ENCODE data around the gene MTUS2.

The MTUS2 gene

GRCh38 chr13:29480893-29481525 lies 660.9 kb downstream of the MTUS2 start:
- H3K27me3 Mint-ChIP-seq, result peaks cover 4 to 28% of the 10 kb centered on the region in 2 donors
- no peaks in the 10 kb centered on the region for H3K9me3 Mint-ChIP-seq
- H3K4me3 Mint-ChIP-seq, result no peak overlapping the region
- H3K4me1 Mint-ChIP-seq, result peaks cover 6 to 11% of the 10 kb centered on the region in 2 donors
- H3K27ac Mint-ChIP-seq, result no peak overlapping the region
- DNase-seq (no peak), ATAC-seq (replicated peaks) (no peak)
- H3K36me3 Mint-ChIP-seq, result no peaks in the 10 kb centered on the region

- peaks cover 4 to 28% of the 10 kb centered on the region in 2 donors for H3K27me3 Mint-ChIP-seq
- peaks cover 9 to 17% of the 10 kb centered on the region in 2 donors for H3K4me1 Mint-ChIP-seq
- no peaks in the 10 kb centered on the region for H3K9me3 Mint-ChIP-seq
- H3K4me3 Mint-ChIP-seq, result no peak overlapping the region
- no peak overlapping the region for H3K27ac Mint-ChIP-seq
- H3K36me3 Mint-ChIP-seq, result no peaks in the 10 kb centered on the region
- DNase-seq (no peak), ATAC-seq (replicated peaks) (no peak)
Observed at GRCh38 chr13:29481603-29482002, 661.5 kb downstream of the MTUS2 start.

- H3K4me3 Mint-ChIP-seq, result no peak overlapping the region
- H3K4me1 Mint-ChIP-seq, result peaks cover 10 to 19% of the 10 kb centered on the region in 2 donors
- H3K36me3 Mint-ChIP-seq, result no peaks in the 10 kb centered on the region
- H3K27me3 Mint-ChIP-seq, result peaks cover 4 to 20% of the 10 kb centered on the region in 2 donors
- H3K9me3 Mint-ChIP-seq, result no peaks in the 10 kb centered on the region
- no peak overlapping the region for H3K27ac Mint-ChIP-seq
- ATAC-seq (replicated peaks) (no peak), DNase-seq (no peak)
Observed at GRCh38 chr13:29482504-29482903, 662.4 kb downstream of the MTUS2 start.

- DNase-seq (no peak), ATAC-seq (replicated peaks) (no peak)
- Mint-ChIP-seq H3K27ac (no peak overlapping the region), H3K4me1 (peaks cover 10 to 19% of the 10 kb centered on the region in 2 donors), H3K9me3 (no peaks in the 10 kb centered on the region), H3K27me3 (peaks cover 4 to 16% of the 10 kb centered on the region in 2 donors), H3K4me3 (no peak overlapping the region), H3K36me3 (no peaks in the 10 kb centered on the region)
Observed at GRCh38 chr13:29483211-29483610, 663.1 kb downstream of the MTUS2 start.

GRCh38 chr13:29483623-29484022 lies 663.5 kb downstream of the MTUS2 start:
- H3K4me3 Mint-ChIP-seq, result no peak overlapping the region
- DNase-seq (no peak), ATAC-seq (replicated peaks) (no peak)
- no peaks in the 10 kb centered on the region for H3K9me3 Mint-ChIP-seq
- peaks cover 10 to 19% of the 10 kb centered on the region in 2 donors for H3K4me1 Mint-ChIP-seq
- H3K36me3 Mint-ChIP-seq, result no peaks in the 10 kb centered on the region
- peaks cover 4 to 12% of the 10 kb centered on the region in 2 donors for H3K27me3 Mint-ChIP-seq
- no peak overlapping the region for H3K27ac Mint-ChIP-seq

GRCh38 chr13:29484236-29484635 lies 664.1 kb downstream of the MTUS2 start:
- ATAC-seq (replicated peaks) (peak; percentile 68 to 76), DNase-seq (no peak)
- peaks cover 10 to 19% of the 10 kb centered on the region in 2 donors for H3K4me1 Mint-ChIP-seq
- no peak overlapping the region for H3K4me3 Mint-ChIP-seq
- no peaks in the 10 kb centered on the region for H3K36me3 Mint-ChIP-seq
- no peaks in the 10 kb centered on the region for H3K9me3 Mint-ChIP-seq
- no peak overlapping the region for H3K27ac Mint-ChIP-seq
- peaks cover 4 to 6% of the 10 kb centered on the region in 2 donors for H3K27me3 Mint-ChIP-seq

GRCh38 chr13:29484796-29485195 lies 664.7 kb downstream of the MTUS2 start:
- Mint-ChIP-seq H3K4me1 (peaks cover 10 to 19% of the 10 kb centered on the region in 2 donors), H3K27ac (no peak overlapping the region), H3K4me3 (no peak overlapping the region), H3K36me3 (no peaks in the 10 kb centered on the region), H3K27me3 (peaks cover 4 to 6% of the 10 kb centered on the region in 2 donors), H3K9me3 (no peaks in the 10 kb centered on the region)
- DNase-seq (no peak), ATAC-seq (replicated peaks) (no peak)

- no peaks in the 10 kb centered on the region for H3K9me3 Mint-ChIP-seq
- peaks cover 10 to 19% of the 10 kb centered on the region in 2 donors for H3K4me1 Mint-ChIP-seq
- H3K27ac Mint-ChIP-seq, result no peak overlapping the region
- DNase-seq, result no peak
- no peak for ATAC-seq (replicated peaks)
- H3K36me3 Mint-ChIP-seq, result no peaks in the 10 kb centered on the region
- H3K4me3 Mint-ChIP-seq, result no peak overlapping the region
- H3K27me3 Mint-ChIP-seq, result no peaks in the 10 kb centered on the region
Observed at GRCh38 chr13:29486551-29486950, 666.4 kb downstream of the MTUS2 start.

GRCh38 chr13:29487466-29488454 lies 667.6 kb downstream of the MTUS2 start:
- no peak for ATAC-seq (replicated peaks)
- H3K27ac Mint-ChIP-seq, result no peak overlapping the region
- no peaks in the 10 kb centered on the region for H3K27me3 Mint-ChIP-seq
- H3K9me3 Mint-ChIP-seq, result no peaks in the 10 kb centered on the region
- H3K4me3 Mint-ChIP-seq, result no peak overlapping the region
- H3K4me1 Mint-ChIP-seq, result peaks cover 10 to 19% of the 10 kb centered on the region in 2 donors
- H3K36me3 Mint-ChIP-seq, result no peaks in the 10 kb centered on the region
- DNase-seq, result no peak

- no peak overlapping the region for H3K4me3 Mint-ChIP-seq
- ATAC-seq (replicated peaks), result no peak
- peaks cover 6 to 17% of the 10 kb centered on the region in 2 donors for H3K4me1 Mint-ChIP-seq
Observed at GRCh38 chr13:29489650-29490560, 669.8 kb downstream of the MTUS2 start.

GRCh38 chr13:29490561-29490885 lies 670.4 kb downstream of the MTUS2 start:
- H3K4me1 Mint-ChIP-seq, result peaks cover 8 to 19% of the 10 kb centered on the region in 2 donors
- no peak for DNase-seq
- H3K9me3 Mint-ChIP-seq, result no peaks in the 10 kb centered on the region
- H3K27me3 Mint-ChIP-seq, result no peaks in the 10 kb centered on the region
- ATAC-seq (replicated peaks), result no peak
- H3K4me3 Mint-ChIP-seq, result no peak overlapping the region
- H3K36me3 Mint-ChIP-seq, result no peaks in the 10 kb centered on the region
- H3K27ac Mint-ChIP-seq, result no peak overlapping the region

More at GRCh38 chr13:29489650-29490560, 669.8 kb downstream of the MTUS2 start:
- H3K27ac Mint-ChIP-seq, result no peak overlapping the region
- no peaks in the 10 kb centered on the region for H3K36me3 Mint-ChIP-seq
- DNase-seq, result no peak
- no peaks in the 10 kb centered on the region for H3K9me3 Mint-ChIP-seq
- H3K27me3 Mint-ChIP-seq, result no peaks in the 10 kb centered on the region

GRCh38 chr13:29491248-29491647 lies 671.1 kb downstream of the MTUS2 start:
- DNase-seq, result no peak
- no peak overlapping the region for H3K27ac Mint-ChIP-seq
- H3K4me1 Mint-ChIP-seq, result peaks cover 15 to 22% of the 10 kb centered on the region in 2 donors
- H3K36me3 Mint-ChIP-seq, result no peaks in the 10 kb centered on the region
- no peaks in the 10 kb centered on the region for H3K9me3 Mint-ChIP-seq
- no peak overlapping the region for H3K4me3 Mint-ChIP-seq
- no peaks in the 10 kb centered on the region for H3K27me3 Mint-ChIP-seq
- no peak for ATAC-seq (replicated peaks)

- H3K4me1 Mint-ChIP-seq, result peaks cover 25 to 28% of the 10 kb centered on the region in 2 donors
- H3K4me3 Mint-ChIP-seq, result no peak overlapping the region
- no peak for ATAC-seq (replicated peaks)
- H3K9me3 Mint-ChIP-seq, result no peaks in the 10 kb centered on the region
- no peak for DNase-seq
- no peaks in the 10 kb centered on the region for H3K36me3 Mint-ChIP-seq
- no peaks in the 10 kb centered on the region for H3K27me3 Mint-ChIP-seq
- H3K27ac Mint-ChIP-seq, result no peak overlapping the region
Observed at GRCh38 chr13:29493796-29494195, 673.7 kb downstream of the MTUS2 start.

- Mint-ChIP-seq H3K27me3 (no peaks in the 10 kb centered on the region), H3K4me1 (peaks cover 25 to 28% of the 10 kb centered on the region in 2 donors), H3K36me3 (no peaks in the 10 kb centered on the region), H3K9me3 (no peaks in the 10 kb centered on the region), H3K4me3 (no peak overlapping the region), H3K27ac (no peak overlapping the region)
- ATAC-seq (replicated peaks) (no peak), DNase-seq (no peak)
Observed at GRCh38 chr13:29494520-29494919, 674.4 kb downstream of the MTUS2 start.
